ENCODE results near the gene MND1. TPM values are rescaled to one million over a fixed set of nuclear protein-coding genes. Genes with fewer than 3 reads are reported as not detected.

MND1 gene
- total and polyA plus RNA-seq, 2 of the 8 experiments (the other 6 are each of a cell fraction or from before 2014, with no cell fraction given) = 4.4 to 26.2 TPM

DNA sequence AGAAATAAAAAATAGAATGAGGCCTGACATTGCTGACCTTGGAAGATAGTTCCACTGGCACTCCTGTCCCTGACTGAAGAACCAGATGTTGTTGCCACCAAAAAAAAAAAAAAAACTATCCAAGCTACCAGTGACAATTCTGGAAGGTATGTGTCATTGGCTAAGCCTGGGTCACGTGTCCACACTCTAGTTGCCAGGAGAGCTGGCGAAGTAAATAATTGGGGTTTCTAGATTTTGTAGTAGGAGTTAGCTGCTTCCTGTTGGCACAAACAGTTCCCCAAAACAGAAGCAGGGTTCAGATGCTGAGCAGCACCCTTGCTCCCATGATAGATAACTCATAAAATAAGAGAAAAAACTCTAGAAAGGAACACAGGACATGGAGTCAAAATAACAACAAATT lies 20.5 kb downstream of the MND1 start (continued):
- no peak for TF ChIP-seq CHD7 (IDR thresholded peaks at IDR 0.05; ENCODE audit: insufficient replicate concordance, low read length)
- TF ChIP-seq RBBP5 (IDR thresholded peaks at IDR 0.05; ENCODE audit: borderline replicate concordance, low read depth, low read length) = no peak
- no peak for TF ChIP-seq E2F6 (IDR thresholded peaks at IDR 0.05)
- no peak for TF ChIP-seq POLR2A (IDR thresholded peaks at IDR 0.05; ENCODE audit: control extremely low read depth in 1 of 2, low read depth in 2 of 2, low read length in 2 of 2)
- TF ChIP-seq TAF7 (optimal IDR thresholded peaks at IDR 0.05; ENCODE audit: borderline replicate concordance, low read depth, low read length) = no peak
- no peak for TF ChIP-seq MAX (IDR thresholded peaks at IDR 0.05)
- TF ChIP-seq TCF12 (IDR thresholded peaks at IDR 0.05; ENCODE audit: low read depth, low read length) = no peak
- TF ChIP-seq GTF2F1 (IDR thresholded peaks at IDR 0.05; ENCODE audit: borderline replicate concordance, low read depth, low read length) = no peak
- no peak for TF ChIP-seq SAP30 (IDR thresholded peaks at IDR 0.05; ENCODE audit: insufficient read depth, insufficient replicate concordance, low read length)
- TF ChIP-seq CEBPB (IDR thresholded peaks at IDR 0.05; ENCODE audit: low read depth, low read length) = no peak

All from H1 (cell line).